VCaP (cell line): Measurements from ENCODE around the gene ANO2.
A peak's percentile ranks its signal among the peaks of the same experiment; 100 is the strongest.

Experiments
- H3K27ac ChIP-seq: fragments of 450-650 bp; 2 replicates; pipeline ENCODE4 v1.5.1; 2017
- CTCF ChIP-seq: fragments of 450-650 bp; conservative IDR thresholded peaks from 2 replicates; pipeline ENCODE4 v1.5.1; 2017; ENCODE audit warnings: mild to moderate bottlenecking, moderate library complexity

ANO2 gene

DNA sequence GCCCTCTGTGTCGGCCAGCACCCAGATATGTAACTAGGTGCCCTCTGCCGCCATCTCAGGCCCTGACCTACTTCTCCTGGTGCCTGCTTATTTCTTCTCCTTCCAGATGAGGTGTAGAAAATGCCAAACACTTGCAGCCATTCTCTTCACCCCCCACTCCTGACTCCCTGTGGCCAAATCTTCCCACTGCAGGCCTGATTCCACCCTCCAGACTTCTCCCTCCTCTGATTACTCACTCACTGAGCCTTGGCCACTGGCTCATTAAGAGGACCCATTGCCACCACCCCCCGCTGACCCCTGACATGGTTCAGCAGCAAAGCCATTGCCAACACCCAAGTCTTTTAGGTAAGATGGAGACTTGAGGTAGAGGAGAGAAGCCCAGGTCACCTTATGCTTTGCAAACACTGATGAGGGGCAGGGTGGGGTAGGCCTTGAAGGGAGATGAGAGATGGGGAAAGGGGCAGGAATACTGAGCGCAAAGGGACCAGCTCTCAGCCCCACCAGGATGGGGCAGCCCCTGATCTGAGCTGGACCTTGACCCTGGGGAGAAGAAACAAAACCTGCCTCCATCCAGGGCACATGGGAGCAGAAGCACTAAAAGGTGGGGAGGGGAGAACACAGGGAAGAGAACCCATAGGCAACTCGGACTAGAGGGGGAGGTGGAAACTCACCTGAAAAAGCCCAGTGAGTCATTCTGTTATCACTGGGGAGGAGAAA lies 25.1 kb upstream of the ANO2 start:
- no peak for TF ChIP-seq CTCF
- H3K27ac ChIP-seq = no peak overlapping the region

GRCh38 chr12:5969156-5969973 lies 24.3 kb upstream of the ANO2 start:
- H3K27ac ChIP-seq = no peak overlapping the region
- TF ChIP-seq CTCF = no peak

DNA sequence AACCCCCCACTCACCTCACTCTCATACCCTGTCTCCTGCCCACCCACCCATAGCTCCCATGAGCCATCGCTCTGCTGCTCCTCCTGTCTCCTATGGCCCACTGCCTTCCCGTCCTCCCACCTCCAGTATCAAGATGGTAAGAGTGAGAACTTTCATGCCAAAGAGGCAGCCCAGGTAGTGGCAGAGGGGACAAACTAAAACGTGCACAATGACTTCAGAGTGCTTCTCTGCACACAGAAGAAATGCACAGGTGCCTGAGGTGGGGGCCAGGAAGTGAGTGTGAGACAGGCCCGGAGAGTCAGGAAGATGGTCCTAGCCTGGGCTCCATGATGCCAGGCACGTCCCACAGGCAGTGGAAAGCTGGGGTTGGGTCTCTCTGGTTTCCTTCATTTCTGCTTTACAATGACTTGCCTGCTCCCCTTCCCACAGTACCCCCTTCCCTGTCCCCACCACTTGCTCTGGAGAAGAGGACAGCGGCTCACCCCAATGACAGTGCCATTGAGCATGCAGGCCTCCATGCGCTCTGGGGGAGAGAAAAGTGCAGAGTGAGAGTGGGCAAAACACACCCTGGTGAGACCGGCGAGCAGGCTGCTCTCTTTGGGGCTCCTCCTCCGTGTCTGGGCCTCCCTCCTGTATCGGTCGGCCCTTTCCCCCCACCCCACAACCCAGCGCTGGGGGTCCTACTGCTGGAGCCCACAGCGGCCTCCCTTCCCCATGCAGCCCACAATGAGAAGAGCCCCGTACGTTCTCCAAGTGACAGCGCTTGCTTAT lies 22.8 kb upstream of the ANO2 start:
- H3K27ac ChIP-seq = no peak overlapping the region
- TF ChIP-seq CTCF = no peak

DNA sequence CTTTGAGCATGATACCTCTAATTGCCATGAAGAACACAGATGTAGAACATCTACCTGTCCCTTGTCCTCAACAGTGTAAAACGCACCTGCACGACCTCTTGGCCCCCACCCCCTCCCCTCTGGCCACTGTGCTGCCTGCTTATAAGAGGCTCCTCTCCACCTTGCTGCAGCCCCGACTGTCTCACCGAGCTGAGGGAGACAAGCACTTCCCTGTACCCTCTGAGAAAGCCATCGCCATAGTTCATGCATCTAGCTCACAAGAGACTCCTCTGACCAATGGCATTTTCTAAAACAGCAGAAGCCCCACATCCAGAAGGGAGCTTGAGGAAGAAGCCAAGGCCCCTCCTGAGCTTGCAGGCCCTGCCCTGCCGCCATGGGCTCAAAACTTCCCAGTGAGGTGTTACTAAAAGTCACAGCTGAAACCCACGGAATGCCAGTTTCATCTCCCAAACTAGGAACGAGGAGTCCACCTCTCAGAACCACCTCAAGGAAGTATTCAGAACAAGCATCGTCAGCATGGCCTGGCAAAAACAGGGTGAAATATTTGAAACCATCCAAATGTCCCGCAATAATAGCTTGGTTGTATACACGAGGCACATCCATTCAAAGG lies 21.5 kb upstream of the ANO2 start:
- no peak for TF ChIP-seq CTCF
- no peak overlapping the region for H3K27ac ChIP-seq

DNA sequence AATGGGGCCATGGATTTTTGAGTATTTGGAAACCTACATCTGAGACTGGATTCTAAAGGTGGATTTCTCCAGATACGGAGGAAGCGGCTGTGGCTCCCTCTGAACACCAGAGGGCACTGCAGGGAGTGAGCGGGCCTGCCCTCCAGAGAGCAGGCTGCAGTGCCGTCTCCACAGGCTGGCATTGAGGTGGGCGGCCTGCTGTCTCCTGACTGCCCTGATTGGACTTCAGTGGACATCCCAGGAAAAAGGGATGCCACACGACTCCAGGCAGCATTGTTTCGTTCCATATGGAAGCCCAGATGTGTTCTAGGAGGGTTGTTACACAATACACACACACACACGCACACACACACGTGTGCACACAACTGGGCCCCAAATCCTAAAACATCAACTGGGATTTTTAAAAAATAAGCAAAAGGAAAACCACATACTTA lies 20.9 kb upstream of the ANO2 start:
- peak; percentile 97 for TF ChIP-seq CTCF
- no peak overlapping the region for H3K27ac ChIP-seq

DNA sequence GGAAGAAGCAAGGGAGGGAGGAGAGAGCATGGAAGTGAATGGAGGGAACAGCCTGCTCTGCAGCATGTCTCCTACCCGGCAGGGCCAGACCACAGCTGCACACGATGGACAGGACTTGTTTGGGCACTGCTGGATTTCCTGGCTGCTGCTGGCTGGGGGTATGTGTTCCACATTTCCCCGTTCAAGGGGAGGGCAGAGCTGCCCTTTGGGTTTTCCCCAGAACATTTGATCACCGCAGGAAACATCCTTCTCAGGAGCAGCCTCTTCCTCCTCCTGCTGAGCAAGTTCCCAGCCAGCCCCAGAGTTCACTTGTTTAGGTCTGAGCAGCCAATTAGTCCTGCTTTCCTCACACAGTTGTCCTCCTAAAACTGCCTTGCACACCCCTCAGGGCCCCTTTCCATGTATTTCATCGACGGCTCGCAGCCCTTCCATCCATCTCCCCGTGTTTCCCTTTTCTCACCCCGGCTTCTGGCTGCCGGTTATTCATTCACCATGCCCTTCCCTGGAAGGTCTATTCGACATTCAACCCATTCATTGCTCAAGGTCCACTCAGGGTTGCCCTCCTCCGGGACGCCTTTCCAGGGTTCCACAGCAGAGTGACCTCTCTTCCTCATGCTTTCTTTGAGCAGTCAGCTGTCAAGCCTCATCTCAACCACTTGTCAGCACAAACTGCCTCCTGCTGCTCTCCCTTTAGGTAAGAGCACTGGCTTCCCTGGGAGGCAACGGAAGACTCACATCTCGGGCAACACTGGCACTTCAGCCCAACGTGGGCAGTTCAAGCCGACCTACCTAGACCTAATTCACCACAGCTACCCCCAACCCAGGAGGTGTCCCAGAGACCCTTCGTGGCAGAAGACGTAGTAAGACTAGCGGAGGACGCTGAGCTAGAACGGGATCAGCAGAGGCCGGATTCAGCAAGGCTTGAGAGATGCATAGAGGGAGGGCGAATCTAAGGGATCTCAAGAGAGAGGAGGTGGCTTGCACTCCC lies 20.1 kb upstream of the ANO2 start:
- no peak for TF ChIP-seq CTCF

More for the DNA sequence above, 20.1 kb upstream of the ANO2 start:
- H3K27ac ChIP-seq = no peak overlapping the region
